Panc1 (cell line): Measurements from ENCODE around the gene MEAF6. TPM values are rescaled to one million over a fixed set of nuclear protein-coding genes. Genes with fewer than 3 reads are reported as not detected.

ENCODE experiments used
- ATAC-seq: fragments of 200-7000 bp; cut with Tn5 transposase; 2 replicates; pipeline ENCODE4 v1.9.1; 2020; ENCODE audit warnings: mild to moderate bottlenecking, moderate library complexity
- BruUV-seq: library from RNA; stranded (reverse); fragments of 400-500 nt; replicated peaks from 2 replicates; lab custom pipeline; 2021; lab: Mats Ljungman, UMichigan
- CTCF ChIA-PET: fragments of 300-600 bp; sonication (Branson Sonifier 250); formaldehyde crosslinking; loops from one replicate; lab custom pipeline; 2022; ENCODE audit warnings: antibody characterized with exemption; lab: Charles Lee
- POLR2A ChIA-PET: fragments of 300-600 bp; sonication (Branson Sonifier 250); formaldehyde crosslinking; loops from one replicate; lab custom pipeline; 2022; ENCODE audit warnings: antibody characterized with exemption; lab: Charles Lee
- DNase-seq: peaks from one replicate; pipeline ENCODE4 v3.0.0-alpha.2; 2010; ENCODE audit warnings: low read depth, low spot score
- H3K27ac ChIP-seq: 2 replicates; pipeline ENCODE4 v1.5.1; 2011; ENCODE audit warnings: mild to moderate bottlenecking, low read length, inconsistent platforms
- H3K27me3 ChIP-seq: fragments of 200-500 bp; sonication (Bioruptor generic); 2 replicates; pipeline ENCODE4 v1.6.0; 2014; ENCODE audit warnings: low read length, inconsistent platforms; ENCODE audit not compliant: control insufficient read depth, insufficient read depth
- H3K36me3 ChIP-seq: fragments of 200-500 bp; sonication (Bioruptor generic); 2 replicates; pipeline ENCODE4 v1.5.1; 2014; ENCODE audit warnings: inconsistent platforms, mild to moderate bottlenecking, low read length, moderate library complexity; ENCODE audit not compliant: control insufficient read depth, insufficient read depth
- H3K4me1 ChIP-seq: 2 replicates; pipeline ENCODE4 v1.5.1; 2011; ENCODE audit warnings: inconsistent platforms, mild to moderate bottlenecking, low read length, moderate library complexity; ENCODE audit not compliant: control insufficient read depth, insufficient read depth
- H3K4me3 ChIP-seq, 2 experiments: 2 replicates each; pipeline ENCODE4 v1.5.1; 2011 to 2012; ENCODE audit warnings: low read depth in 2 of 2, low read length in 2 of 2, mild to moderate bottlenecking in 2 of 2, inconsistent platforms in 1 of 2, moderate library complexity in 1 of 2
- H3K9me3 ChIP-seq: fragments of 200-500 bp; sonication (Bioruptor generic); 2 replicates; pipeline ENCODE4 v1.5.1; 2014; ENCODE audit warnings: low read depth, mild to moderate bottlenecking, inconsistent platforms, low read length, moderate library complexity; ENCODE audit not compliant: control insufficient read depth, insufficient read depth
- CTCF ChIP-seq: fragments of 450-650 bp; IDR thresholded peaks from 2 replicates; pipeline ENCODE4 v1.5.1; 2017; ENCODE audit warnings: mild to moderate bottlenecking
- POLR2AphosphoS5 ChIP-seq: IDR thresholded peaks from 2 replicates; pipeline ENCODE4 v1.6.1; 2012; ENCODE audit warnings: mild to moderate bottlenecking, low read depth, low read length, moderate library complexity
- REST ChIP-seq, 2 experiments: IDR thresholded peaks; 2 replicates each; pipeline ENCODE4 v1.6.1; 2011 to 2012; ENCODE audit warnings: low read depth in 2 of 2, control low read depth in 1 of 2, low read length in 1 of 2, mild to moderate bottlenecking in 1 of 2, moderate library complexity in 1 of 2; ENCODE audit not compliant: insufficient read depth in 1 of 2
- SIN3A ChIP-seq: IDR thresholded peaks from 2 replicates; pipeline ENCODE4 v1.6.1; 2012; ENCODE audit warnings: low read depth, mild to moderate bottlenecking, low read length, moderate library complexity, borderline replicate concordance; ENCODE audit not compliant: insufficient read depth
- TCF7L2 ChIP-seq: IDR thresholded peaks from 2 replicates; pipeline ENCODE4 v1.6.1; 2011; ENCODE audit warnings: mild to moderate bottlenecking, low read depth, low read length, inconsistent platforms
- in situ Hi-C: cut with HindIII; loops from 2 replicates; pipeline ENCODE4 v1.10.0; 2016; ENCODE audit warnings: low sequenced_read_pairs, low pct_unique_long_range_greater_than_20kb
- intact Hi-C: fragments of 100-400 bp; cut with micrococcal nuclease; formaldehyde crosslinking; loops from one replicate; pipeline ENCODE4 v1.10.0; 2022; ENCODE audit not compliant: unreplicated experiment
- total RNA-seq: library from RNA; stranded (reverse); gene quantifications from one replicate; pipeline ENCODE4 v1.2.1, GENCODE V29; 2021; ENCODE audit not compliant: unreplicated experiment

Gene MEAF6
- total RNA-seq, 1 experiment from 2014 or later, result 50.0 TPM

GRCh38 chr1:37482796-37483744 lies 31.5 kb downstream of the MEAF6 start:
- no peak for ATAC-seq
- no TSS peak for BruUV-seq
- Histone ChIP-seq H3K9me3 (no peaks in the 10 kb centered on the region), H3K27me3 (no peaks in the 10 kb centered on the region), H3K27ac (no peak overlapping the region), H3K4me1 (peaks cover 24% of the 10 kb centered on the region), H3K4me3 (no peak overlapping the region), H3K36me3 (peaks cover 7% of the 10 kb centered on the region)
- ChIA-PET POLR2A (no interaction called here), CTCF (no interaction called here)
- DNase-seq, result no peak
- intact Hi-C loops, result no loop called here
- TF ChIP-seq REST (IDR thresholded peaks at IDR 0.05; ENCODE audit: insufficient read depth in 1 of 2, low read depth in 2 of 2, low read length in 1 of 2) (no peak), CTCF (no peak), TCF7L2 (no peak), SIN3A (no peak), POLR2AphosphoS5 (no peak)
- in situ Hi-C loops, result no loop called here

GRCh38 chr1:37482004-37482785 lies 32.4 kb downstream of the MEAF6 start:
- TF ChIP-seq CTCF (no peak), POLR2AphosphoS5 (no peak)
- Histone ChIP-seq H3K4me3 (no peak overlapping the region), H3K27ac (no peak overlapping the region), H3K9me3 (no peaks in the 10 kb centered on the region), H3K36me3 (peaks cover 7% of the 10 kb centered on the region), H3K4me1 (peaks cover 32% of the 10 kb centered on the region), H3K27me3 (no peaks in the 10 kb centered on the region)
- intact Hi-C loops (no loop called here), in situ Hi-C loops (no loop called here)
- DNase-seq, result no peak
- POLR2A ChIA-PET, result no interaction called here
- CTCF ChIA-PET, result interaction anchor here (0.6 kb wide), 1 partner anchor 91 kb away, joined by 5 read pairs; no protein-coding TSS in a partner anchor
- BruUV-seq, result no TSS peak
- ATAC-seq, result no peak
